Measurements from ENCODE around the gene SLCO4C1. TPM values are rescaled to one million over a fixed set of nuclear protein-coding genes. Genes with fewer than 3 reads are reported as not detected.
A peak's percentile ranks its signal among the peaks of the same experiment; 100 is the strongest.

SLCO4C1 gene
- total and polyA plus RNA-seq, 2 of the 13 experiments (the other 11 are each of a cell fraction or from before 2014, with no cell fraction given): 1.3 to 7.8 TPM

GRCh38 chr5:102296178-102296817 is at the start of gene SLCO4C1 (continued):
- TF ChIP-seq GLI4 (CRISPR knock-in tag; IDR thresholded peaks at IDR 0.05; ENCODE audit: borderline replicate concordance): 0 out of 2 replicates have a peak, but pooled peaks have one; percentile 78
- TF ChIP-seq ZNF557 (CRISPR knock-in tag; IDR thresholded peaks at IDR 0.05): no peak; the same call in 1 of the 2 replicates
- TF ChIP-seq ZNF761 (CRISPR knock-in tag; conservative IDR thresholded peaks at IDR 0.05): no peak
- 0 out of 2 replicates have a peak, but pooled peaks have one; percentile 46 for TF ChIP-seq REL (CRISPR knock-in tag; conservative IDR thresholded peaks at IDR 0.05)
- TF ChIP-seq, protein P1, sequence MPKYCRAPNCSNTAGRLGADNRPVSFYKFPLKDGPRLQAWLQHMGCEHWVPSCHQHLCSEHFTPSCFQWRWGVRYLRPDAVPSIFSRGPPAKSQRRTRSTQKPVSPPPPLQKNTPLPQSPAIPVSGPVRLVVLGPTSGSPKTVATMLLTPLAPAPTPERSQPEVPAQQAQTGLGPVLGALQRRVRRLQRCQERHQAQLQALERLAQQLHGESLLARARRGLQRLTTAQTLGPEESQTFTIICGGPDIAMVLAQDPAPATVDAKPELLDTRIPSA (CRISPR knock-in tag; IDR thresholded peaks at IDR 0.05; ENCODE audit: borderline replicate concordance): no peak; the same call in 1 of the 2 replicates
- no peak for TF ChIP-seq ZNF234 (CRISPR knock-in tag; conservative IDR thresholded peaks at IDR 0.05)
- TF ChIP-seq, protein P2, sequence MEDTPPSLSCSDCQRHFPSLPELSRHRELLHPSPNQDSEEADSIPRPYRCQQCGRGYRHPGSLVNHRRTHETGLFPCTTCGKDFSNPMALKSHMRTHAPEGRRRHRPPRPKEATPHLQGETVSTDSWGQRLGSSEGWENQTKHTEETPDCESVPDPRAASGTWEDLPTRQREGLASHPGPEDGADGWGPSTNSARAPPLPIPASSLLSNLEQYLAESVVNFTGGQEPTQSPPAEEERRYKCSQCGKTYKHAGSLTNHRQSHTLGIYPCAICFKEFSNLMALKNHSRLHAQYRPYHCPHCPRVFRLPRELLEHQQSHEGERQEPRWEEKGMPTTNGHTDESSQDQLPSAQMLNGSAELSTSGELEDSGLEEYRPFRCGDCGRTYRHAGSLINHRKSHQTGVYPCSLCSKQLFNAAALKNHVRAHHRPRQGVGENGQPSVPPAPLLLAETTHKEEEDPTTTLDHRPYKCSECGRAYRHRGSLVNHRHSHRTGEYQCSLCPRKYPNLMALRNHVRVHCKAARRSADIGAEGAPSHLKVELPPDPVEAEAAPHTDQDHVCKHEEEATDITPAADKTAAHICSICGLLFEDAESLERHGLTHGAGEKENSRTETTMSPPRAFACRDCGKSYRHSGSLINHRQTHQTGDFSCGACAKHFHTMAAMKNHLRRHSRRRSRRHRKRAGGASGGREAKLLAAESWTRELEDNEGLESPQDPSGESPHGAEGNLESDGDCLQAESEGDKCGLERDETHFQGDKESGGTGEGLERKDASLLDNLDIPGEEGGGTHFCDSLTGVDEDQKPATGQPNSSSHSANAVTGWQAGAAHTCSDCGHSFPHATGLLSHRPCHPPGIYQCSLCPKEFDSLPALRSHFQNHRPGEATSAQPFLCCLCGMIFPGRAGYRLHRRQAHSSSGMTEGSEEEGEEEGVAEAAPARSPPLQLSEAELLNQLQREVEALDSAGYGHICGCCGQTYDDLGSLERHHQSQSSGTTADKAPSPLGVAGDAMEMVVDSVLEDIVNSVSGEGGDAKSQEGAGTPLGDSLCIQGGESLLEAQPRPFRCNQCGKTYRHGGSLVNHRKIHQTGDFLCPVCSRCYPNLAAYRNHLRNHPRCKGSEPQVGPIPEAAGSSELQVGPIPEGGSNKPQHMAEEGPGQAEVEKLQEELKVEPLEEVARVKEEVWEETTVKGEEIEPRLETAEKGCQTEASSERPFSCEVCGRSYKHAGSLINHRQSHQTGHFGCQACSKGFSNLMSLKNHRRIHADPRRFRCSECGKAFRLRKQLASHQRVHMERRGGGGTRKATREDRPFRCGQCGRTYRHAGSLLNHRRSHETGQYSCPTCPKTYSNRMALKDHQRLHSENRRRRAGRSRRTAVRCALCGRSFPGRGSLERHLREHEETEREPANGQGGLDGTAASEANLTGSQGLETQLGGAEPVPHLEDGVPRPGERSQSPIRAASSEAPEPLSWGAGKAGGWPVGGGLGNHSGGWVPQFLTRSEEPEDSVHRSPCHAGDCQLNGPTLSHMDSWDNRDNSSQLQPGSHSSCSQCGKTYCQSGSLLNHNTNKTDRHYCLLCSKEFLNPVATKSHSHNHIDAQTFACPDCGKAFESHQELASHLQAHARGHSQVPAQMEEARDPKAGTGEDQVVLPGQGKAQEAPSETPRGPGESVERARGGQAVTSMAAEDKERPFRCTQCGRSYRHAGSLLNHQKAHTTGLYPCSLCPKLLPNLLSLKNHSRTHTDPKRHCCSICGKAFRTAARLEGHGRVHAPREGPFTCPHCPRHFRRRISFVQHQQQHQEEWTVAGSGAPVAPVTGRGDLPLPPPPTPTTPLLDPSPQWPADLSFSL (CRISPR knock-in tag; IDR thresholded peaks at IDR 0.05): no peak
- no peak for TF ChIP-seq MED8 (CRISPR knock-in tag; IDR thresholded peaks at IDR 0.05; ENCODE audit: insufficient replicate concordance)
- TF ChIP-seq, protein P3, sequence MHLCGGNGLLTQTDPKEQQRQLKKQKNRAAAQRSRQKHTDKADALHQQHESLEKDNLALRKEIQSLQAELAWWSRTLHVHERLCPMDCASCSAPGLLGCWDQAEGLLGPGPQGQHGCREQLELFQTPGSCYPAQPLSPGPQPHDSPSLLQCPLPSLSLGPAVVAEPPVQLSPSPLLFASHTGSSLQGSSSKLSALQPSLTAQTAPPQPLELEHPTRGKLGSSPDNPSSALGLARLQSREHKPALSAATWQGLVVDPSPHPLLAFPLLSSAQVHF (CRISPR knock-in tag; IDR thresholded peaks at IDR 0.05): no peak
- peak; percentile 79 for TF ChIP-seq GATAD2A (CRISPR knock-in tag; IDR thresholded peaks at IDR 0.05)
- TF ChIP-seq ZNF678 (CRISPR knock-in tag; IDR thresholded peaks at IDR 0.05): no peak
- TF ChIP-seq ZNF251 (CRISPR knock-in tag; IDR thresholded peaks at IDR 0.05): no peak
- TF ChIP-seq ZNF672 (CRISPR knock-in tag; IDR thresholded peaks at IDR 0.05): no peak
- TF ChIP-seq, protein P4, sequence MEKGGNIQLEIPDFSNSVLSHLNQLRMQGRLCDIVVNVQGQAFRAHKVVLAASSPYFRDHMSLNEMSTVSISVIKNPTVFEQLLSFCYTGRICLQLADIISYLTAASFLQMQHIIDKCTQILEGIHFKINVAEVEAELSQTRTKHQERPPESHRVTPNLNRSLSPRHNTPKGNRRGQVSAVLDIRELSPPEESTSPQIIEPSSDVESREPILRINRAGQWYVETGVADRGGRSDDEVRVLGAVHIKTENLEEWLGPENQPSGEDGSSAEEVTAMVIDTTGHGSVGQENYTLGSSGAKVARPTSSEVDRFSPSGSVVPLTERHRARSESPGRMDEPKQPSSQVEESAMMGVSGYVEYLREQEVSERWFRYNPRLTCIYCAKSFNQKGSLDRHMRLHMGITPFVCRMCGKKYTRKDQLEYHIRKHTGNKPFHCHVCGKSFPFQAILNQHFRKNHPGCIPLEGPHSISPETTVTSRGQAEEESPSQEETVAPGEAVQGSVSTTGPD (CRISPR knock-in tag; IDR thresholded peaks at IDR 0.05): peak; percentile 47; the same call in 1 of the 2 replicates
- TF ChIP-seq, protein P5, sequence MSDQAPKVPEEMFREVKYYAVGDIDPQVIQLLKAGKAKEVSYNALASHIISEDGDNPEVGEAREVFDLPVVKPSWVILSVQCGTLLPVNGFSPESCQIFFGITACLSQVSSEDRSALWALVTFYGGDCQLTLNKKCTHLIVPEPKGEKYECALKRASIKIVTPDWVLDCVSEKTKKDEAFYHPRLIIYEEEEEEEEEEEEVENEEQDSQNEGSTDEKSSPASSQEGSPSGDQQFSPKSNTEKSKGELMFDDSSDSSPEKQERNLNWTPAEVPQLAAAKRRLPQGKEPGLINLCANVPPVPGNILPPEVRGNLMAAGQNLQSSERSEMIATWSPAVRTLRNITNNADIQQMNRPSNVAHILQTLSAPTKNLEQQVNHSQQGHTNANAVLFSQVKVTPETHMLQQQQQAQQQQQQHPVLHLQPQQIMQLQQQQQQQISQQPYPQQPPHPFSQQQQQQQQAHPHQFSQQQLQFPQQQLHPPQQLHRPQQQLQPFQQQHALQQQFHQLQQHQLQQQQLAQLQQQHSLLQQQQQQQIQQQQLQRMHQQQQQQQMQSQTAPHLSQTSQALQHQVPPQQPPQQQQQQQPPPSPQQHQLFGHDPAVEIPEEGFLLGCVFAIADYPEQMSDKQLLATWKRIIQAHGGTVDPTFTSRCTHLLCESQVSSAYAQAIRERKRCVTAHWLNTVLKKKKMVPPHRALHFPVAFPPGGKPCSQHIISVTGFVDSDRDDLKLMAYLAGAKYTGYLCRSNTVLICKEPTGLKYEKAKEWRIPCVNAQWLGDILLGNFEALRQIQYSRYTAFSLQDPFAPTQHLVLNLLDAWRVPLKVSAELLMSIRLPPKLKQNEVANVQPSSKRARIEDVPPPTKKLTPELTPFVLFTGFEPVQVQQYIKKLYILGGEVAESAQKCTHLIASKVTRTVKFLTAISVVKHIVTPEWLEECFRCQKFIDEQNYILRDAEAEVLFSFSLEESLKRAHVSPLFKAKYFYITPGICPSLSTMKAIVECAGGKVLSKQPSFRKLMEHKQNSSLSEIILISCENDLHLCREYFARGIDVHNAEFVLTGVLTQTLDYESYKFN (CRISPR knock-in tag; conservative IDR thresholded peaks at IDR 0.05): peak; percentile 50; the same call in 1 of the 2 replicates
- TF ChIP-seq SIN3B (IDR thresholded peaks at IDR 0.05; ENCODE audit: low read length): no peak
- no peak for TF ChIP-seq PHF20 (CRISPR knock-in tag; IDR thresholded peaks at IDR 0.05)
